ENCODE results near the gene ANKRD6. TPM values are rescaled to one million over a fixed set of nuclear protein-coding genes. Genes with fewer than 3 reads are reported as not detected.

The ANKRD6 gene
- total RNA-seq, 1 experiment from 2014 or later = 5.6 TPM

GRCh38 chr6:89670935-89671565, 238.1 kb downstream of the ANKRD6 start:
- no peak for TF ChIP-seq CTCF (conservative IDR thresholded peaks at IDR 0.05; ENCODE audit: low read depth, low read length)
- no peak for TF ChIP-seq EZH2phosphoT487 (IDR thresholded peaks at IDR 0.05; ENCODE audit: borderline replicate concordance, low read length)
- TF ChIP-seq EZH2 (IDR thresholded peaks at IDR 0.05; ENCODE audit: low read length, unreplicated experiment) = no peak
- no peaks in the 10 kb centered on the region for H3K9me3 ChIP-seq (ENCODE audit: low read length)
- no peaks in the 10 kb centered on the region for H3F3A ChIP-seq (ENCODE audit: low read length, unreplicated experiment)
- BruUV-seq (replicated peaks) = no TSS peak
- H3K4me3 ChIP-seq (ENCODE audit: low read length) = no peak overlapping the region
- no peaks in the 10 kb centered on the region for H3K4me1 ChIP-seq (ENCODE audit: insufficient read depth, low read length)
- ATAC-seq = no peak
- DNase-seq = no peak
- H3K27me3 ChIP-seq (ENCODE audit: low read length) = no peaks in the 10 kb centered on the region
- H4K20me1 ChIP-seq (ENCODE audit: low read length) = no peaks in the 10 kb centered on the region
- ChIA-PET POLR2A (ENCODE audit: unreplicated experiment) (no interaction called here), CTCF (no interaction called here)
- no peak overlapping the region for H3K9ac ChIP-seq (ENCODE audit: low read length)
- no peak overlapping the region for H2AFZ ChIP-seq (ENCODE audit: low read length)
- no peak overlapping the region for H3K4me2 ChIP-seq (ENCODE audit: low read length)
- H3K9me2 ChIP-seq (replicated peaks; ENCODE audit: low read length) = no peaks in the 10 kb centered on the region
- intact Hi-C loops (cut with micrococcal nuclease) = no loop called here
- no peak overlapping the region for H3K27ac ChIP-seq (ENCODE audit: low read length)
- H3K79me2 ChIP-seq (ENCODE audit: low read length) = no peaks in the 10 kb centered on the region
- peaks cover 39% of the 10 kb centered on the region; the same call in 1 of the 2 replicates for H3K36me3 ChIP-seq (ENCODE audit: low read depth, low read length)

GRCh38 chr6:89675949-89676748, 243.2 kb downstream of the ANKRD6 start:
- Histone ChIP-seq H3F3A (ENCODE audit: low read length, unreplicated experiment) (no peaks in the 10 kb centered on the region), H3K36me3 (ENCODE audit: low read depth, low read length) (peaks cover 33% of the 10 kb centered on the region; the same call in 1 of the 2 replicates), H3K9me3 (ENCODE audit: low read length) (no peaks in the 10 kb centered on the region), H2AFZ (ENCODE audit: low read length) (no peak overlapping the region), H3K9me2 (replicated peaks; ENCODE audit: low read length) (no peaks in the 10 kb centered on the region), H3K27me3 (ENCODE audit: low read length) (no peaks in the 10 kb centered on the region), H3K27ac (ENCODE audit: low read length) (no peak overlapping the region), H3K4me2 (ENCODE audit: low read length) (no peak overlapping the region), H3K9ac (ENCODE audit: low read length) (no peak overlapping the region), H3K4me1 (ENCODE audit: insufficient read depth, low read length) (no peaks in the 10 kb centered on the region), H3K79me2 (ENCODE audit: low read length) (no peaks in the 10 kb centered on the region), H3K4me3 (ENCODE audit: low read length) (no peak overlapping the region), H4K20me1 (ENCODE audit: low read length) (no peaks in the 10 kb centered on the region)
- no peak for DNase-seq
- ATAC-seq = no peak
- no TSS peak for BruUV-seq (replicated peaks)
- intact Hi-C loops (cut with micrococcal nuclease) = no loop called here
- CTCF ChIA-PET = no interaction called here
- TF ChIP-seq EZH2phosphoT487 (IDR thresholded peaks at IDR 0.05; ENCODE audit: borderline replicate concordance, low read length) (no peak), CTCF (conservative IDR thresholded peaks at IDR 0.05; ENCODE audit: low read depth, low read length) (no peak), EZH2 (IDR thresholded peaks at IDR 0.05; ENCODE audit: low read length, unreplicated experiment) (no peak)
- POLR2A ChIA-PET (ENCODE audit: unreplicated experiment) = no interaction called here

- no peaks in the 10 kb centered on the region for H4K20me1 ChIP-seq (ENCODE audit: low read length)
- H3K27ac ChIP-seq (ENCODE audit: low read length) = no peak overlapping the region
- no peaks in the 10 kb centered on the region for H3K9me2 ChIP-seq (replicated peaks; ENCODE audit: low read length)
- H3K79me2 ChIP-seq (ENCODE audit: low read length) = no peaks in the 10 kb centered on the region
- H2AFZ ChIP-seq (ENCODE audit: low read length) = no peak overlapping the region
- BruUV-seq (replicated peaks) = no TSS peak
- H3K36me3 ChIP-seq (ENCODE audit: low read depth, low read length) = peaks cover 26% of the 10 kb centered on the region; the same call in 1 of the 2 replicates
- H3K4me2 ChIP-seq (ENCODE audit: low read length) = no peak overlapping the region
- ChIA-PET POLR2A (ENCODE audit: unreplicated experiment) (no interaction called here), CTCF (no interaction called here)
- H3F3A ChIP-seq (ENCODE audit: low read length, unreplicated experiment) = no peaks in the 10 kb centered on the region
- H3K9me3 ChIP-seq (ENCODE audit: low read length) = no peaks in the 10 kb centered on the region
- DNase-seq (no peak), ATAC-seq (no peak)
- H3K4me3 ChIP-seq (ENCODE audit: low read length) = no peak overlapping the region
- TF ChIP-seq EZH2phosphoT487 (IDR thresholded peaks at IDR 0.05; ENCODE audit: borderline replicate concordance, low read length) = no peak
- TF ChIP-seq EZH2 (IDR thresholded peaks at IDR 0.05; ENCODE audit: low read length, unreplicated experiment) = no peak
- TF ChIP-seq CTCF (conservative IDR thresholded peaks at IDR 0.05; ENCODE audit: low read depth, low read length) = no peak
- H3K4me1 ChIP-seq (ENCODE audit: insufficient read depth, low read length) = no peaks in the 10 kb centered on the region
- intact Hi-C loops (cut with micrococcal nuclease) = no loop called here
- H3K27me3 ChIP-seq (ENCODE audit: low read length) = no peaks in the 10 kb centered on the region
- H3K9ac ChIP-seq (ENCODE audit: low read length) = no peak overlapping the region
Measured at GRCh38 chr6:89678531-89678930, 245.6 kb downstream of the ANKRD6 start.

Measured in PC-3 (cell line).